ENCODE data around the gene JOSD1.

JOSD1 gene

DNA sequence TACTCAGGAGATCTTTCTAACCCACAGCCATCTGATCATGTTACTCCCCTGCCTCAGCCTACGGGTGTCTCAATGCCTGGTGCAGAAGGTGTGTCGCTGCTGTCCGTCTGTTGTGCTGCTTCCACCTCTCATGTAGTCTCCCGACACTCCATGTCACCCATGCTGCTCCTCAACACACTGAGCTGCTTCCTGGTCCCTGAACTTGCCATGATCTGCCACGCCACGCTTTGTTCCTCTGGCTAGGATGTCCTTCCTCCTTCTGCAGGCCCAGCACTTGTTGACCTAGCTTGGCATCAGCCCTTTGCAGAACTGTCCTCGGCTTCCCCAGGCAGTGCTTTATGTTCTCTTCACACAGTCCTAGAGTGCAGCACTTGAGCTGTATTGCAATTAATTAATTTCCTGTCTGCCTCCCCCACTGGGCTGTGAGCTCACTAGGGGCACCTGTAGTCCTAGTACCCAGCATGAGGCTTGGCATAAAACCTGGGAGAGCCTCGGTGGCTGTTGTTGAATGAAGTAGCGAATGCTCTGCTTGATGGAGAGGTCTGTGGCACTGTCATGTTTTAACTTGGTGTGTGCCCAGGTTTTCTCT is 14.5 kb upstream of the JOSD1 start:
- Histone ChIP-seq H3K9me3 (replicated peaks in 1 of 11) (no peaks in the 10 kb centered on the region), H3K27ac (no peak overlapping the region), H3K27me3 (no peaks in the 10 kb centered on the region), H3K4me2 (peak overlapping the region in 2 of 11 experiments; percentile 23 to 58; a peak in 4 of 22 replicates), H3K4me3 (no peak overlapping the region), H3K9ac (no peak overlapping the region; a peak in 1 of 22 replicates), H3K4me1 (peaks cover 0 to 51% (median 19%) of the 10 kb centered on the region in 10 experiments; a peak in 13 of 20 replicates), H4K20me1 (peaks cover 67 to 93% (median 78%) of the 10 kb centered on the region in 11 experiments), H3K36me3 (peaks cover 49 to 96% (median 74%) of the 10 kb centered on the region in 11 experiments)
- no peak for TF ChIP-seq Cebpa-rat (IDR thresholded peaks at IDR 0.05)

DNA sequence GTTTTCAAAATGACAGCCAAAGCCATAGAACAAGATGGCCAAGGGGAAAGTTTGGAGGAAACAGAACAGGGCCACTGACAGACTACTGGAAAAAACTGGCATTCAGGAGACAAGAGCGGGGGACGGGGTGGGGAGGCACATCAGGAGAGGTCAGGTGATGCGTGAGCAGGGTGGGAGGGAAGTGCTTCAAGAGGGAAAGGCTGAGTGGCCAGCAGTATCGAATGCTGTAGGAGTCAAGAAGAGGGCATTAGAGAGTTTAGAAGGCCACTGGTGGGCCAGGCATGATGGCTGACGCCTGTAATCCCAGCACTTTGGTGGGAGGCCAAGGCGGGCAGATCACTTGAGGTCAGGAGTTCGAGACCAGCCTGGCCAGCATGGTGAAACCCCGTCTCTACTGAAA is 13.2 kb upstream of the JOSD1 start:
- no peak overlapping the region for H3K9ac ChIP-seq
- H3K4me3 ChIP-seq, result no peak overlapping the region
- peaks cover 79 to 98% (median 91%) of the 10 kb centered on the region in 11 experiments for H4K20me1 ChIP-seq
- H3K36me3 ChIP-seq, result peaks cover 48 to 98% (median 76%) of the 10 kb centered on the region in 11 experiments
- peaks cover 12 to 60% (median 30%) of the 10 kb centered on the region in 10 experiments for H3K4me1 ChIP-seq
- no peaks in the 10 kb centered on the region for H3K9me3 ChIP-seq (replicated peaks in 1 of 11)
- no peak overlapping the region for H3K27ac ChIP-seq
- H3K4me2 ChIP-seq, result no peak overlapping the region
- H3K27me3 ChIP-seq, result no peaks in the 10 kb centered on the region
- no peak for TF ChIP-seq Cebpa-rat (IDR thresholded peaks at IDR 0.05)

DNA sequence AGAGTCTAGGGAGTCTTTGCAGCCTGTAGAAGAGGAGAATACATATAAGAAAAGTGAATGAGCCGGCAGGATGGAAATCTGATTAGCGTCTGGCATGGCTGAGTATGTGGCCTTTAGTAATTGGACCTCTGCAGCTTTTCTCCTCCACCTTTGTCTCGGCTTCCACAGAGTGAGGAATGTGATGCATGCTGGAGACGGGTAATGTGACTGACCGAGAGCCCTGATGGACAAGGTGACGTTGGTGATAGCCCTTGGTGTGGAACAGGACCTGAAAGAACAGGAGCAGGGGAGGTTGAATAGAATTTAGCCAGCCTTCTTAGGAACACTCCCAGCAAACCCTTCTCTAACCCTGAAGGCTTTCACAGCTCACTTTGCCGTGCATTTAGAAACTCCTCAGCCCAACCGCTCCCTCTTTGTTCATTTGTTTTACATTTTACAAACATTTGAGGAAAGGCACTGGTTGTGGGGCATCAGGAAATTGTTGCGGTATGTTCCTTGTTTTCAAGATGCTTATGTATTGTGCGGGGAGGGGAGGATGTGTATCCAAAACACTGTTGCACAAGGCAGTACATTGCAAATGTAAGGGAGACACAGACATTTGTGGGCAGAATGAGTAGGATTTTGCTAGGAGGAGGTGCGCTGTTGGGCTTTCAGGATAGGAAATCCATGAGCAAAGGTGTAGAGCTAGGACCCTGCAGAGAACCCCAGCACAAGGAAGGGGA is 11.9 kb upstream of the JOSD1 start:
- Histone ChIP-seq H3K27me3 (no peaks in the 10 kb centered on the region), H3K4me2 (peak overlapping the region in 5 of 11 experiments; percentile 4 to 40 (median 20); a peak in 4 of 22 replicates), H3K9ac (0 out of 22 replicates have a peak overlapping the region, but pooled peaks of 1 of the 11 experiments have one; percentile 27), H3K4me1 (peaks cover 24 to 64% (median 43%) of the 10 kb centered on the region in 10 experiments), H3K27ac (no peak overlapping the region), H4K20me1 (peaks cover 86 to 100% (median 98%) of the 10 kb centered on the region in 11 experiments), H3K4me3 (no peak overlapping the region), H3K36me3 (peaks cover 36 to 92% (median 63%) of the 10 kb centered on the region in 11 experiments), H3K9me3 (replicated peaks in 1 of 11) (no peaks in the 10 kb centered on the region)
- TF ChIP-seq Cebpa-rat (IDR thresholded peaks at IDR 0.05), result no peak

DNA sequence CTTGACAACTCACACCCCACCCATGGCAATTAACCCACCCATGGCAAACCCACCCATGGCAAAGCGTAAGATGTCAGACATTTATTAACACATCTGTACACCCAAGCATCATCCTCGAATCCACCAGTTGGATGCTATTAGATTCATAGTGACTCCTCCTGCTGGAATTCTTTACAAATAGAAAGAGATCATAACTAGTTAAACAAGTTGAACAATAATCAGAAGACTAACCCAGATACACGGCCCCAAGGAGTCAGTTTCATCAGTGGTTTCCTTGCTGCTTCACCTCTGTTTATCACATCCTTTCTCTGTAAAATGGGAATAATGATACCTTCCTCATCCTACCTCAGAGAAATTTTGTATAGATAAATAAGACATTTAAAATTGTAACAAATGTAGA is 10.1 kb upstream of the JOSD1 start:
- peaks cover 35 to 72% (median 53%) of the 10 kb centered on the region in 10 experiments for H3K4me1 ChIP-seq
- no peak overlapping the region for H3K4me2 ChIP-seq
- no peaks in the 10 kb centered on the region for H3K27me3 ChIP-seq
- H3K9me3 ChIP-seq (replicated peaks in 1 of 11), result no peaks in the 10 kb centered on the region
- H3K4me3 ChIP-seq, result no peak overlapping the region
- H3K9ac ChIP-seq, result no peak overlapping the region
- peaks cover 19 to 75% (median 45%) of the 10 kb centered on the region in 11 experiments; a peak in 21 of 22 replicates for H3K36me3 ChIP-seq
- TF ChIP-seq Cebpa-rat (IDR thresholded peaks at IDR 0.05), result no peak
- peaks cover 89 to 100% (median 95%) of the 10 kb centered on the region in 11 experiments for H4K20me1 ChIP-seq
- no peak overlapping the region for H3K27ac ChIP-seq

DNA sequence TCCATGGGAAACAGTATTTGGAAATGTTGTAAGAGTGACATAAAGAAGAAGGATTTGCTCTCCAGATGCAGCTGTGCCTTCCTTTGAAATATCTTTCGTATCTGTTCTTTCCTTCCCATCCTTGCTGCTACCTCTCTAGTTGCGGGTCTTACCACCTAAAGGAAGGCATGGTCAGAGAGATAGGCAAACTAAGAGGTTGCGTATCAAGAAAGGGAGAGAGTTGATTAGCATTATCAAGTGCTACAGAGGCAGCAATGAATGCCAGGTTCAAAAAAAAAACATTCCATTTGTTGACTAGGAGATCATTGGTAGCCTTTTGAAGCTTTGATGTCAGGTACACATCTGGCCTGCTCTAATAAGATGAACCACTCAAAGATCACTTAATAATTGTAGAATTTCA is 9.6 kb upstream of the JOSD1 start:
- H3K9me3 ChIP-seq (replicated peaks in 1 of 11), result no peaks in the 10 kb centered on the region
- H3K4me1 ChIP-seq, result peaks cover 35 to 68% (median 53%) of the 10 kb centered on the region in 10 experiments
- peaks cover 84 to 95% (median 90%) of the 10 kb centered on the region in 11 experiments for H4K20me1 ChIP-seq
- H3K4me2 ChIP-seq, result no peak overlapping the region; a peak in 2 of 22 replicates
- H3K27ac ChIP-seq, result no peak overlapping the region
- no peak overlapping the region for H3K9ac ChIP-seq
- H3K27me3 ChIP-seq, result no peaks in the 10 kb centered on the region
- no peak for TF ChIP-seq Cebpa-rat (IDR thresholded peaks at IDR 0.05)
- H3K4me3 ChIP-seq, result no peak overlapping the region
- H3K36me3 ChIP-seq, result peaks cover 16 to 69% (median 40%) of the 10 kb centered on the region in 11 experiments; a peak in 20 of 22 replicates

DNA sequence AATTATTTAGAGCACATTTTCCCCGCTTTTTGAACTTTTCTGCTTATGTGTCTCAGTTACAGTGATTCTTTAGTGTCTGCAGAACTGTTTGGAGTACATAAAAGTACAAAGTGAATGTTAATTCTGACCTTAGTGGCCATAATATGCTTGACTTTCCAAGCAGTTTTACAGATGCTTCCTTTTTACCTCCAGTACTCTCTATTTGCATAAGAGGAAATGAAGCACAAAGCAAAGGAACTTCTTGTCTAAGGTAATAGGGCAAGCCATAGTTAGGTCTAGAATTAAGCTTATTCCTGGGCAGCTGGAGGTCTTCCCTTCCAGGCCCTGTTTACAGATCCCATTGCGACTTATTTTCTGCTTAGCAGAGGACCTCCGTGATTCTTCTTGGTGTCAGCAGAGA is 8.6 kb upstream of the JOSD1 start:
- Histone ChIP-seq H3K27ac (no peak overlapping the region), H3K4me3 (no peak overlapping the region), H3K4me2 (peak overlapping the region; percentile 87 to 97 (median 91)), H3K4me1 (peaks cover 44 to 68% (median 57%) of the 10 kb centered on the region in 10 experiments), H3K36me3 (peaks cover 16 to 59% (median 33%) of the 10 kb centered on the region in 11 experiments; a peak in 20 of 22 replicates), H3K9ac (peak overlapping the region in 1 of 11 experiments; percentile 29; a peak in 1 of 22 replicates), H3K27me3 (no peaks in the 10 kb centered on the region), H3K9me3 (replicated peaks in 1 of 11) (no peaks in the 10 kb centered on the region), H4K20me1 (peaks cover 73 to 85% (median 80%) of the 10 kb centered on the region in 11 experiments)
- TF ChIP-seq Cebpa-rat (IDR thresholded peaks at IDR 0.05), result no peak

DNA sequence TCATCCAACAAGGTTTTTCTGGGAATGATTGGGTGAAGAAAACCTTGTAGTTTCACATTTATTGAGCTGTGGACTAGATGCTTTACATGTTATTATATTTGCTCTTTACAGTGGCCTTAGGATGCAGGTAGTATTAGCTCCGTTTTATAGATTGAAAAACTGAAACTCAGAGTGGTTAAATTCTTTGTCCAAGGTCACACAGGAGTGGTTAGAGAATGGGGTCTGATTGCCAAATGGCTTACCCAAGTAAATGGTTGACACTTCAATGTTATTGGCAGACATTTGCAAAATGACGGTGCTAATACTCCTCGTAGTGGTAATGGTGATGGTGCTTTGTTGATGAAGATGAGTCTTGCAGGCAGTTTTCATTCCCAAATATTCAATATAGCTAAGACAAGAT is 7.2 kb upstream of the JOSD1 start:
- no peaks in the 10 kb centered on the region for H3K27me3 ChIP-seq
- peaks cover 61 to 71% (median 67%) of the 10 kb centered on the region in 11 experiments for H4K20me1 ChIP-seq
- peaks cover 45 to 61% (median 56%) of the 10 kb centered on the region in 10 experiments for H3K4me1 ChIP-seq
- peak overlapping the region in 1 of 11 experiments; percentile 97; a peak in 1 of 22 replicates for H3K9ac ChIP-seq
- no peak for TF ChIP-seq Cebpa-rat (IDR thresholded peaks at IDR 0.05)
- peaks cover 16 to 46% (median 33%) of the 10 kb centered on the region in 11 experiments; a peak in 20 of 22 replicates for H3K36me3 ChIP-seq
- no peak overlapping the region for H3K27ac ChIP-seq
- H3K4me2 ChIP-seq, result peak overlapping the region; percentile 87 to 97 (median 91)
- no peaks in the 10 kb centered on the region for H3K9me3 ChIP-seq (replicated peaks in 1 of 11)
- peak overlapping the region in 4 of 10 experiments; percentile 91 to 95 (median 94); a peak in 3 of 20 replicates for H3K4me3 ChIP-seq

DNA sequence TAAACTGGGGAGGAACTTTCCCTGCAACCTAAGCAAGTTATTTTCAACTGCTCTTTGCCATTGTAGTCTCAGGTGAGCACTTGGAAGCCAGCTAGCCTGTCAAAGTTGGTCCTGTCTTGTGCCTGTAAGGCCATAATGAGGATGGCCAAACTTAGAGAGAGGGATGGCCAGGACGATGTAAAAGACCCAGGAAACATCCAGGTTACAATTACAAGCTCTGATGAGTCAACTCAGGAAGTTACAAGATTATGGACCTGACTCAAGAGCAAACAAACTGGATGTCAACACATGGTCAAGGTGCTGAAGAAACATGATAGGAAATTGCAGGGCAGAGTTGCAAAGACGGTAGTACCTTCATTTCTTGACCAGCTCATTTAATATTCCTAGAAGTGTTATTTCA is 6.6 kb upstream of the JOSD1 start:
- H3K9ac ChIP-seq, result peak overlapping the region; percentile 92 to 98 (median 95); a peak in 20 of 22 replicates
- H3K27me3 ChIP-seq, result no peaks in the 10 kb centered on the region
- H3K27ac ChIP-seq, result peak overlapping the region in 8 of 11 experiments; percentile 90 to 95 (median 93); a peak in 8 of 22 replicates
- H3K4me2 ChIP-seq, result peak overlapping the region; percentile 87 to 97 (median 91)
- H4K20me1 ChIP-seq, result peaks cover 55 to 65% (median 60%) of the 10 kb centered on the region in 11 experiments
- peaks cover 13 to 39% (median 30%) of the 10 kb centered on the region in 11 experiments; a peak in 20 of 22 replicates for H3K36me3 ChIP-seq
- peaks cover 41 to 55% (median 51%) of the 10 kb centered on the region in 10 experiments for H3K4me1 ChIP-seq
- peak overlapping the region; percentile 88 to 99 (median 94) for H3K4me3 ChIP-seq
- no peak for TF ChIP-seq Cebpa-rat (IDR thresholded peaks at IDR 0.05)
- H3K9me3 ChIP-seq (replicated peaks in 1 of 11), result no peaks in the 10 kb centered on the region

DNA sequence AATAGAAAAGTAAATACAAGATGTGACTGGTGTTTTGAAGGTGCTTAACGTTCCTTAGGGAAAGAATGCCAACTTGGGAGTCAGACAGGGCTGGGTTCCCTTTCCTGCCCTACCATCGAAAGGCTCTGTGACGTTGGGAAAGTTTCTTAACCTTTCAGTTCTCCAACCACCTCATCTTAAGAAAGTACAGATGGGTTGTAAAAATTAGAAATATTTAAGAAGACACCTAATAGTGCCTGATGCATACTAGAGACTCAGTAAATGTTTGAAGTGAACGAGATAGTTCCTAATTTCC is 6.1 kb upstream of the JOSD1 start:
- no peak for TF ChIP-seq Cebpa-rat (IDR thresholded peaks at IDR 0.05)
- Histone ChIP-seq H3K27me3 (no peaks in the 10 kb centered on the region), H3K9me3 (replicated peaks in 1 of 11) (no peaks in the 10 kb centered on the region), H3K9ac (peak overlapping the region; percentile 92 to 98 (median 95)), H3K36me3 (peaks cover 9 to 34% (median 25%) of the 10 kb centered on the region in 11 experiments; a peak in 20 of 22 replicates), H4K20me1 (peaks cover 50 to 60% (median 55%) of the 10 kb centered on the region in 11 experiments), H3K27ac (peak overlapping the region in 10 of 11 experiments; percentile 90 to 95 (median 94); a peak in 20 of 22 replicates), H3K4me3 (peak overlapping the region; percentile 88 to 99 (median 94)), H3K4me1 (peaks cover 39 to 56% (median 49%) of the 10 kb centered on the region in 10 experiments), H3K4me2 (peak overlapping the region; percentile 87 to 97 (median 91))

Measured in BLaER1 treated with 17β-estradiol and CSF1 and Interleukin-3, amounts not matched to agents 10 nM and 100 nM (cell line).